HepG2 (cell line): Measurements from ENCODE around the gene UNC79. TPM values are rescaled to one million over a fixed set of nuclear protein-coding genes. Genes with fewer than 3 reads are reported as not detected.

Source experiments
- ATAC-seq: fragments of 200-7000 bp; cut with Tn5 transposase; 3 replicates; pipeline ENCODE4 v1.9.1; 2020; ENCODE audit warnings: mild to moderate bottlenecking, moderate library complexity
- BruUV-seq: library from RNA; stranded (reverse); fragments of 400-500 nt; replicated peaks from 2 replicates; lab custom pipeline; 2021; lab: Mats Ljungman, UMichigan
- CTCF ChIA-PET: fragments of 300-600 bp; formaldehyde crosslinking; extraction: SDS; loops from one replicate; lab custom pipeline; 2021; ENCODE audit warnings: low total read pairs, inconsistent platforms, low intra/inter-chr PET ratio; lab: Yijun Ruan, JAX
- POLR2A ChIA-PET: fragments of 350-600 bp; sonication (Branson Sonifier 250); formaldehyde crosslinking; loops from one replicate; lab custom pipeline; 2020; ENCODE audit warnings: antibody characterized with exemption, inconsistent platforms; lab: Yijun Ruan, JAX
- DNase-seq: peaks from one replicate; pipeline ENCODE4 v3.0.0-alpha.2; 2015; ENCODE audit warnings: low spot score
- FAIRE-seq: peaks from 3 replicates; lab custom pipeline; 2011; peaks lifted over from hg19 to GRCh38; lab: Jason Lieb, UNC
- H2AFZ ChIP-seq: one replicate; pipeline ENCODE4 v1.6.1; 2011; ENCODE audit warnings: low read length, inconsistent platforms
- H3K27ac ChIP-seq: fragments of 300-600 bp; 3 replicates; pipeline ENCODE4 v1.8.0; 2011; ENCODE audit warnings: mixed run types, mild to moderate bottlenecking, mixed read lengths, low read length, inconsistent platforms; ENCODE audit not compliant: insufficient read depth; ENCODE audit errors: extremely low read length
- H3K27me3 ChIP-seq, 2 experiments: fragments of 200-600 bp in 1 of 2; 2 replicates in 1 of 2; 3 replicates in 1 of 2; pipeline versions ENCODE4 v1.6.0 to v1.8.0; 2011; ENCODE audit warnings: low read length in 2 of 2, mild to moderate bottlenecking in 2 of 2, moderate library complexity in 2 of 2, inconsistent platforms in 1 of 2; ENCODE audit not compliant: insufficient read depth in 2 of 2, control insufficient read depth in 1 of 2
- H3K36me3 ChIP-seq, 2 experiments: fragments of 200-600 bp in 1 of 2; replicated peaks in 1 of 2; 2 replicates in 1 of 2; 3 replicates in 1 of 2; pipeline versions ENCODE4 v1.5.1 to v1.8.0; 2011; ENCODE audit warnings: low read length in 2 of 2, inconsistent platforms in 1 of 2; ENCODE audit not compliant: insufficient read depth in 2 of 2, control insufficient read depth in 1 of 2
- H3K4me1 ChIP-seq: 2 replicates; pipeline ENCODE4 v1.5.1; 2012; ENCODE audit warnings: low read length, inconsistent platforms; ENCODE audit not compliant: insufficient read depth
- H3K4me2 ChIP-seq: 2 replicates; pipeline ENCODE4 v1.6.0; 2011; ENCODE audit warnings: low read depth, low read length, inconsistent platforms
- H3K4me3 ChIP-seq, 3 experiments: fragments of 200-600 bp in 1 of 3; sonication (generic), shearing (Covaris generic) in 1 of 3; replicated peaks in 1 of 3; 2 replicates each; pipeline ENCODE4 v1.5.1; 2011 to 2016; ENCODE audit warnings: low read length in 3 of 3, inconsistent platforms in 2 of 3, low read depth in 2 of 3, mild to moderate bottlenecking in 2 of 3, control low read depth in 1 of 3, mixed read lengths in 1 of 3; ENCODE audit not compliant: insufficient read depth in 1 of 3
- H3K79me2 ChIP-seq: one replicate; pipeline ENCODE4 v1.6.1; 2011; ENCODE audit warnings: low read length, inconsistent platforms; ENCODE audit not compliant: insufficient read depth
- H3K9ac ChIP-seq: 2 replicates; pipeline ENCODE4 v1.6.0; 2011; ENCODE audit warnings: mild to moderate bottlenecking, low read depth, low read length, inconsistent platforms; ENCODE audit not compliant: insufficient read depth
- H3K9me3 ChIP-seq: 2 replicates; pipeline ENCODE4 v1.5.1; 2012; ENCODE audit warnings: mild to moderate bottlenecking, low read length
- H4K20me1 ChIP-seq: 2 replicates; pipeline ENCODE4 v1.6.0; 2011; ENCODE audit warnings: inconsistent platforms, mild to moderate bottlenecking, low read length, moderate library complexity; ENCODE audit not compliant: insufficient read depth
- ADNP ChIP-seq: sonication (generic); formaldehyde crosslinking; IDR thresholded peaks from 2 replicates; pipeline ENCODE4 v1.4.0; 2020; ENCODE audit warnings: missing genetic modification reagents
- ATF7-NPFF ChIP-seq: sonication (generic); formaldehyde crosslinking; IDR thresholded peaks from 2 replicates; pipeline ENCODE4 v1.8.1; 2023; ENCODE audit warnings: mild to moderate bottlenecking, low read depth, missing genetic modification reagents, moderate library complexity
- BCL3 ChIP-seq: sonication (generic); formaldehyde crosslinking; IDR thresholded peaks from 2 replicates; pipeline ENCODE4 v1.5.1; 2020; ENCODE audit warnings: mild to moderate bottlenecking, missing genetic modification reagents, moderate library complexity
- CCDC6 ChIP-seq: sonication (generic); formaldehyde crosslinking; IDR thresholded peaks from 2 replicates; pipeline ENCODE4 v1.8.1; 2022; ENCODE audit warnings: mild to moderate bottlenecking, missing genetic modification reagents, moderate library complexity
- EEA1 ChIP-seq: sonication (generic); formaldehyde crosslinking; IDR thresholded peaks from 2 replicates; pipeline ENCODE4 v1.5.1; 2020; ENCODE audit warnings: mild to moderate bottlenecking, missing genetic modification reagents, borderline replicate concordance
- FOXC1 ChIP-seq: sonication (generic); formaldehyde crosslinking; IDR thresholded peaks from 2 replicates; pipeline ENCODE4 v1.8.0; 2022; ENCODE audit warnings: mild to moderate bottlenecking, missing genetic modification reagents, borderline replicate concordance
- IKZF4 ChIP-seq: sonication (generic); formaldehyde crosslinking; IDR thresholded peaks from 2 replicates; pipeline ENCODE4 v1.5.1; 2020; ENCODE audit warnings: borderline replicate concordance, mild to moderate bottlenecking, low read depth, missing genetic modification reagents; ENCODE audit errors: not compliant biosample characterization
- RBFOX2 ChIP-seq: fragments of 200-400 bp; formaldehyde crosslinking; IDR thresholded peaks from 2 replicates; pipeline ENCODE4 v1.6.1; 2017; ENCODE audit warnings: low read depth, mild to moderate bottlenecking, low read length
- SP140L ChIP-seq: sonication (generic); formaldehyde crosslinking; IDR thresholded peaks from 2 replicates; pipeline ENCODE4 v1.4.0; 2020; ENCODE audit warnings: missing genetic modification reagents, borderline replicate concordance
- TCF7 ChIP-seq: sonication (generic); IDR thresholded peaks from 2 replicates; pipeline ENCODE4 v1.6.1; 2016; ENCODE audit warnings: antibody characterized with exemption, low read depth
- ZNF652 ChIP-seq: IDR thresholded peaks from 2 replicates; pipeline ENCODE4 v1.6.1; 2016; ENCODE audit warnings: low read depth, borderline replicate concordance
- WGBS: methylation state at CpG from one replicate; pipeline ENCODE4 v1.1.6; 2017; ENCODE audit warnings: low lambda C conversion rate; 5-methylcytosine and 5-hydroxymethylcytosine counted together
- in situ Hi-C: cut with HindIII; loops from 2 replicates; pipeline ENCODE4 v1.10.0; 2017; ENCODE audit warnings: low pct_unique_long_range_greater_than_20kb; ENCODE audit not compliant: extremely low pct_ligation_motif_present
- intact Hi-C: fragments of 100-400 bp; cut with micrococcal nuclease; formaldehyde crosslinking; loops from one replicate; pipeline ENCODE4 v1.10.0; 2022; ENCODE audit not compliant: unreplicated experiment
- polyA plus RNA-seq, 8 experiments: library from polyadenylated mRNA; depleted of rRNA in 3 of 8; stranded (reverse) in 7 of 8; unstranded in 1 of 8; fragments of >200 nt; fragmentation: Illumina TruSeq in 4 of 8; extraction: Trizol in 4 of 8; gene quantifications; 2 replicates each; pipeline versions ENCODE4 v1.2.1 to v1.2.3, GENCODE V29; 2011 to 2016; ENCODE audit warnings: low read depth in 4 of 8, missing spikeins in 1 of 8, mixed read lengths in 1 of 8; ENCODE audit not compliant: insufficient read depth in 1 of 8
- total RNA-seq, 5 experiments: library from RNA; depleted of rRNA; stranded (reverse); fragments of >200 nt; fragmentation: Illumina TruSeq; extraction: Trizol; gene quantifications; 2 replicates each; pipeline ENCODE4 v1.2.3, GENCODE V29; 2016; ENCODE audit warnings: low read depth in 1 of 5
- TF ChIP-seq, protein P1 (sequence below): sonication (generic); formaldehyde crosslinking; IDR thresholded peaks from 2 replicates; pipeline ENCODE4 v1.9.0; 2021; ENCODE audit warnings: missing genetic modification reagents, mild to moderate bottlenecking, borderline replicate concordance
- TF ChIP-seq, protein P2 (sequence below): sonication (generic); formaldehyde crosslinking; IDR thresholded peaks from 2 replicates; pipeline ENCODE4 v1.8.1; 2022; ENCODE audit warnings: mild to moderate bottlenecking, missing genetic modification reagents

Gene UNC79
- total and polyA plus RNA-seq, 2 of the 13 experiments (the other 11 are each of a cell fraction or from before 2014, with no cell fraction given) = under 0.01 TPM; not detected in 1

GRCh38 chr14:93708311-93708734, 277.6 kb downstream of the UNC79 start:
- no peaks in the 10 kb centered on the region for H3K79me2 ChIP-seq
- H3K4me3 ChIP-seq = no peak overlapping the region
- peaks cover 0 to 21% of the 10 kb centered on the region in 2 experiments; a peak in 3 of 5 replicates for H3K27me3 ChIP-seq
- FAIRE-seq = no peak
- no peak overlapping the region for H3K4me2 ChIP-seq
- no peaks in the 10 kb centered on the region for H3K9me3 ChIP-seq
- ChIA-PET CTCF (no interaction called here), POLR2A (no interaction called here)
- H3K9ac ChIP-seq = no peak overlapping the region
- ATAC-seq = no peak
- DNase-seq = no peak
- BruUV-seq = no TSS peak
- H4K20me1 ChIP-seq = no peaks in the 10 kb centered on the region
- H2AFZ ChIP-seq = no peak overlapping the region
- WGBS = 24% methylated on average over 6 of the region's 6 CpGs
- in situ Hi-C loops = no loop called here
- no peak overlapping the region for H3K27ac ChIP-seq
- no peaks in the 10 kb centered on the region for H3K36me3 ChIP-seq
- no peak for TF ChIP-seq ZNF652 (CRISPR knock-in tag)
- intact Hi-C loops = no loop called here
- H3K4me1 ChIP-seq = peaks cover 30% of the 10 kb centered on the region

GRCh38 chr14:93708800-93709199, 278.1 kb downstream of the UNC79 start:
- Histone ChIP-seq H3K9ac (no peak overlapping the region), H3K4me1 (peaks cover 30% of the 10 kb centered on the region), H3K79me2 (no peaks in the 10 kb centered on the region), H3K4me3 (no peak overlapping the region), H3K27me3 (peaks cover 0 to 21% of the 10 kb centered on the region in 2 experiments; a peak in 3 of 5 replicates), H3K4me2 (no peak overlapping the region), H4K20me1 (no peaks in the 10 kb centered on the region), H3K36me3 (no peaks in the 10 kb centered on the region), H2AFZ (no peak overlapping the region), H3K9me3 (no peaks in the 10 kb centered on the region), H3K27ac (no peak overlapping the region)
- POLR2A ChIA-PET = no interaction called here
- intact Hi-C loops (no loop called here), in situ Hi-C loops (no loop called here)
- WGBS = 56% methylated on average over 5 of the region's 5 CpGs
- BruUV-seq = no TSS peak
- DNase-seq (no peak), FAIRE-seq (no peak), ATAC-seq (no peak)
- no peak for TF ChIP-seq FOXC1
- no peak for TF ChIP-seq ZNF652 (CRISPR knock-in tag)
- TF ChIP-seq RBFOX2 = no peak
- TF ChIP-seq, protein P1, sequence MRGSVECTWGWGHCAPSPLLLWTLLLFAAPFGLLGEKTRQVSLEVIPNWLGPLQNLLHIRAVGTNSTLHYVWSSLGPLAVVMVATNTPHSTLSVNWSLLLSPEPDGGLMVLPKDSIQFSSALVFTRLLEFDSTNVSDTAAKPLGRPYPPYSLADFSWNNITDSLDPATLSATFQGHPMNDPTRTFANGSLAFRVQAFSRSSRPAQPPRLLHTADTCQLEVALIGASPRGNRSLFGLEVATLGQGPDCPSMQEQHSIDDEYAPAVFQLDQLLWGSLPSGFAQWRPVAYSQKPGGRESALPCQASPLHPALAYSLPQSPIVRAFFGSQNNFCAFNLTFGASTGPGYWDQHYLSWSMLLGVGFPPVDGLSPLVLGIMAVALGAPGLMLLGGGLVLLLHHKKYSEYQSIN (CRISPR knock-in tag) = no peak
- TF ChIP-seq CCDC6 (CRISPR knock-in tag) = no peak
- TF ChIP-seq EEA1 = no peak
- TF ChIP-seq BCL3 (CRISPR knock-in tag) = no peak
- TF ChIP-seq, protein P2, sequence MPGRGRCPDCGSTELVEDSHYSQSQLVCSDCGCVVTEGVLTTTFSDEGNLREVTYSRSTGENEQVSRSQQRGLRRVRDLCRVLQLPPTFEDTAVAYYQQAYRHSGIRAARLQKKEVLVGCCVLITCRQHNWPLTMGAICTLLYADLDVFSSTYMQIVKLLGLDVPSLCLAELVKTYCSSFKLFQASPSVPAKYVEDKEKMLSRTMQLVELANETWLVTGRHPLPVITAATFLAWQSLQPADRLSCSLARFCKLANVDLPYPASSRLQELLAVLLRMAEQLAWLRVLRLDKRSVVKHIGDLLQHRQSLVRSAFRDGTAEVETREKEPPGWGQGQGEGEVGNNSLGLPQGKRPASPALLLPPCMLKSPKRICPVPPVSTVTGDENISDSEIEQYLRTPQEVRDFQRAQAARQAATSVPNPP (CRISPR knock-in tag) = no peak
- no peak for TF ChIP-seq ADNP (CRISPR knock-in tag)
- TF ChIP-seq ATF7-NPFF (CRISPR knock-in tag) = no peak
- TF ChIP-seq SP140L (CRISPR knock-in tag) = no peak
- TF ChIP-seq TCF7 = no peak
- no peak for TF ChIP-seq IKZF4 (CRISPR knock-in tag)
- CTCF ChIA-PET = no interaction called here
